HEK293T (cell line): ENCODE data around the gene GATA2.

ENCODE experiments used
- ARNT ChIP-seq: fragments of 450-650 bp; IDR thresholded peaks from 2 replicates; pipeline ENCODE4 v1.6.1; 2017; ENCODE audit warnings: mild to moderate bottlenecking
- BHLHE40 ChIP-seq: fragments of 450-650 bp; IDR thresholded peaks from 2 replicates; pipeline ENCODE4 v1.6.1; 2016; ENCODE audit warnings: mild to moderate bottlenecking, moderate library complexity, borderline replicate concordance
- FOXK2 ChIP-seq: fragments of 450-650 bp; IDR thresholded peaks from 2 replicates; pipeline ENCODE4 v1.6.1; 2016; ENCODE audit warnings: mild to moderate bottlenecking
- FOXM1 ChIP-seq: fragments of 450-650 bp; IDR thresholded peaks from 2 replicates; pipeline ENCODE4 v1.6.1; 2017; ENCODE audit warnings: mild to moderate bottlenecking, borderline replicate concordance
- L3MBTL2 ChIP-seq: fragments of 450-650 bp; conservative IDR thresholded peaks from 2 replicates; pipeline ENCODE4 v1.6.1; 2016; ENCODE audit warnings: mild to moderate bottlenecking
- NFRKB ChIP-seq: fragments of 450-650 bp; IDR thresholded peaks from 2 replicates; pipeline ENCODE4 v1.6.1; 2016; ENCODE audit warnings: mild to moderate bottlenecking, moderate library complexity
- SP1 ChIP-seq: fragments of 450-650 bp; IDR thresholded peaks from 2 replicates; pipeline ENCODE4 v1.6.1; 2017
- TARDBP ChIP-seq: fragments of 450-650 bp; IDR thresholded peaks from 2 replicates; pipeline ENCODE4 v1.6.1; 2016
- TF ChIP-seq, protein P1 (sequence below): fragments of 450-650 bp; IDR thresholded peaks from 2 replicates; pipeline ENCODE4 v1.6.1; 2016

DNA sequence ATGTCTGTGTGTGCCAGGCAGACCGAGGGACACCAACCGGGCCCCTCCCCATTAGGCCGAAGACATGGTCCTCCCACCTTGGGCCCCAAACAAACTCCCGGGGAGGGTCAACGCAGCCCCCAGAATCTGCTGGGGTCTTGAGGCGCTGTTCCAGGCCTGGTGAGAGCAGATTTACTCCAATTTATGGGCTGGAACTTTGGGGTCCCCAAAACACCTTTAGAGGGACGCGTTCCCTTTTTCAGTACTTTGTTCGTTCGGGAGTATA lies 2.4 kb downstream of the GATA2 start:
- TF ChIP-seq BHLHE40, result no peak
- no peak for TF ChIP-seq FOXK2
- TF ChIP-seq, protein P1, sequence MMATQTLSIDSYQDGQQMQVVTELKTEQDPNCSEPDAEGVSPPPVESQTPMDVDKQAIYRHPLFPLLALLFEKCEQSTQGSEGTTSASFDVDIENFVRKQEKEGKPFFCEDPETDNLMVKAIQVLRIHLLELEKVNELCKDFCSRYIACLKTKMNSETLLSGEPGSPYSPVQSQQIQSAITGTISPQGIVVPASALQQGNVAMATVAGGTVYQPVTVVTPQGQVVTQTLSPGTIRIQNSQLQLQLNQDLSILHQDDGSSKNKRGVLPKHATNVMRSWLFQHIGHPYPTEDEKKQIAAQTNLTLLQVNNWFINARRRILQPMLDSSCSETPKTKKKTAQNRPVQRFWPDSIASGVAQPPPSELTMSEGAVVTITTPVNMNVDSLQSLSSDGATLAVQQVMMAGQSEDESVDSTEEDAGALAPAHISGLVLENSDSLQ, result no peak
- no peak for TF ChIP-seq SP1
- no peak for TF ChIP-seq L3MBTL2
- no peak for TF ChIP-seq FOXM1
- no peak for TF ChIP-seq ARNT
- no peak for TF ChIP-seq TARDBP
- TF ChIP-seq NFRKB, result no peak
